Duodenal mucosa (tissue), 2 donors: ENCODE data around the gene RPUSD2.

Source experiments
- H3K27ac ChIP-seq: one replicate; pipeline ENCODE4 v1.7.0; 2013; ENCODE audit warnings: low read depth, low read length
- H3K27me3 ChIP-seq, 2 donors: one replicate each; pipeline ENCODE4 v1.7.0; 2013; ENCODE audit warnings: low read length in 2 of 2, control low read depth in 1 of 2; ENCODE audit not compliant: insufficient read depth in 2 of 2, control insufficient read depth in 1 of 2
- H3K36me3 ChIP-seq, 2 donors: one replicate each; pipeline ENCODE4 v1.7.0; 2013; ENCODE audit warnings: low read length in 2 of 2, control low read depth in 1 of 2; ENCODE audit not compliant: insufficient read depth in 2 of 2, control insufficient read depth in 1 of 2
- H3K4me1 ChIP-seq, 2 donors: one replicate each; pipeline ENCODE4 v1.7.0; 2013; ENCODE audit warnings: low read length in 2 of 2, control low read depth in 1 of 2; ENCODE audit not compliant: insufficient read depth in 2 of 2, control insufficient read depth in 1 of 2
- H3K4me3 ChIP-seq, 2 donors: one replicate each; pipeline ENCODE4 v1.7.0; 2013; ENCODE audit warnings: low read length in 2 of 2, low read depth in 1 of 2
- H3K9ac ChIP-seq, 2 donors: one replicate each; pipeline ENCODE4 v1.7.0; 2013; ENCODE audit warnings: low read length in 2 of 2, low read depth in 1 of 2
- H3K9me3 ChIP-seq, 2 donors: one replicate each; pipeline ENCODE4 v1.7.0; 2013; ENCODE audit warnings: low read length in 2 of 2, control low read depth in 1 of 2; ENCODE audit not compliant: control insufficient read depth in 1 of 2

RPUSD2 gene

GRCh38 chr15:40613080-40613479 lies 44.0 kb downstream of the RPUSD2 start:
- no peaks in the 10 kb centered on the region for H3K27me3 ChIP-seq
- no peaks in the 10 kb centered on the region for H3K4me1 ChIP-seq
- peaks cover 0 to 2% of the 10 kb centered on the region in 2 donors for H3K36me3 ChIP-seq
- no peak overlapping the region for H3K27ac ChIP-seq
- H3K9me3 ChIP-seq: no peaks in the 10 kb centered on the region
- H3K9ac ChIP-seq: no peak overlapping the region
- no peak overlapping the region for H3K4me3 ChIP-seq

DNA sequence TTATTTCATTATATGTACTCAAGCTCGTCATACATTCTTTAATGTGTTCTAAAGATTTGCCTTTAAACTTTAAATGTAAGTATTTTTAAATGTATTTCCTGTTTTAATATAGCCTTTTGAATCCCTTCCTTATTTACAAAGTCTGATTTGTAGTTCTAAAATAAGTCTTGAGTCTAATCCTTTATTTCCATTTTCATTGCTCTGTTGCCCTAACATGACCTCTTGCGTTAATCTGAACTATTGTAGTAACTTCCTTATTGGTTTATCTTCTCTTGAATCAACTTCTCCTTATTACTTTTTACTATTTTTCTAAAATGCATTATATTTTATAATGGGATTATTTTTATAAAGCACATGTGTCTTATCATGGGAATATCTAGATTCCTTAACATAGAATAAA lies 48.9 kb downstream of the RPUSD2 start:
- no peaks in the 10 kb centered on the region for H3K9me3 ChIP-seq
- H3K4me1 ChIP-seq: no peaks in the 10 kb centered on the region
- no peak overlapping the region for H3K4me3 ChIP-seq
- no peak overlapping the region for H3K27ac ChIP-seq
- no peaks in the 10 kb centered on the region for H3K27me3 ChIP-seq
- peaks cover 0 to 3% of the 10 kb centered on the region in 2 donors for H3K36me3 ChIP-seq
- H3K9ac ChIP-seq: no peak overlapping the region

DNA sequence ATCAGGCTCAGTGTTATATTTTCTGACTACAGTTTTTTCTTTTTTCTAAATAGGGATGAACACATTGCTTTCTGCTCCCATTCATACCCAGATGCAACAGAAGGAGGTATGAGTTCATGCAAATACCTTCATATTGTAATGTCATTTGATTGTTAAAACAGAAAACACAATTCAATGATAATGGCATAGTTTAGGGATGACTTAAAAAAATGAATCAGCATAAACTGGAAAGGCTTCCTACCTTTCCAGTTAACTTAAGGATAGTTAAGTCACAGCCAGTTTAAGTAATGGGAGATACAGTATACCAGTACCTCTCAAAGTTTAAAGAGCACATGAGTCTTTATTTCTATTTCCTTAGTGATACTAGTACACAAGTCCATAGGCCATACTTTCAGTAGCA lies 49.8 kb downstream of the RPUSD2 start:
- H3K9ac ChIP-seq: no peak overlapping the region
- peaks cover 0 to 3% of the 10 kb centered on the region in 2 donors for H3K36me3 ChIP-seq
- H3K27ac ChIP-seq: no peak overlapping the region
- H3K4me1 ChIP-seq: no peaks in the 10 kb centered on the region
- no peaks in the 10 kb centered on the region for H3K27me3 ChIP-seq
- H3K4me3 ChIP-seq: no peak overlapping the region
- no peaks in the 10 kb centered on the region for H3K9me3 ChIP-seq

DNA sequence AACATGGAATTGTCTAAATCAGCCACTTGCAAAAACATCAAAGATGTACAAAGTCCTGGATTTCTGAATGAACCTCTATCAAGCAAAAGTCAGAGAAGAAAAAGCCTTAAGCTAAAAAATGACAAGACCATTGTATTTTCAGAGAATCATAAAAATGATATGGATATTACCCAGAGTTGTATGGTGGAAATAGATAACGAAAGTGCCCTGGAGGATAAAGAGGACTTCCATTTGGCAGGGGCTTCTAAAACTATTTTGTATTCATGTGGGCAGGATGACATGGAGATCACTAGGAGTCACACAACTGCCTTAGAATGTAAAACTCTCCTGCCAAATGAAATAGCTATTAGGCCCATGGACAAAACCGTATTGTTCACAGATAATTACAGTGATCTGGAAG lies 54.3 kb downstream of the RPUSD2 start:
- no peaks in the 10 kb centered on the region for H3K9me3 ChIP-seq
- no peaks in the 10 kb centered on the region for H3K27me3 ChIP-seq
- H3K27ac ChIP-seq: no peak overlapping the region
- peaks cover 0 to 3% of the 10 kb centered on the region in 2 donors for H3K36me3 ChIP-seq
- H3K9ac ChIP-seq: no peak overlapping the region
- no peak overlapping the region for H3K4me3 ChIP-seq
- H3K4me1 ChIP-seq: no peaks in the 10 kb centered on the region
